Endometrial microvascular endothelial cells (primary cell): ENCODE measurements around the gene PDE9A. TPM values are rescaled to one million over a fixed set of nuclear protein-coding genes. Genes with fewer than 3 reads are reported as not detected.

Source experiments
- in situ Hi-C: cut with HindIII; loops from 2 replicates; pipeline ENCODE4 v1.10.0; 2017; ENCODE audit warnings: low sequenced_read_pairs, low pct_unique_long_range_greater_than_20kb; ENCODE audit errors: inconsistent ontology term
- total RNA-seq: library from RNA; depleted of rRNA; stranded (reverse); fragments of >200 nt; gene quantifications from one replicate; pipeline ENCODE4 v1.2.3, GENCODE V29; 2015; ENCODE audit errors: inconsistent ontology term

Gene PDE9A
- total RNA-seq, 1 donor from 2014 or later = not detected

GRCh38 chr21:42679319-42680057 is 26.1 kb downstream of the PDE9A start:
- in situ Hi-C loops = no loop called here

- in situ Hi-C loops = no loop called here
These were observed 26.6 kb downstream of the PDE9A start for GRCh38 chr21:42680058-42680330.

- in situ Hi-C loops = no loop called here
These were observed 27.0 kb downstream of the PDE9A start for GRCh38 chr21:42680429-42680828.

GRCh38 chr21:42681296-42682206 is 28.1 kb downstream of the PDE9A start:
- in situ Hi-C loops = no loop called here

GRCh38 chr21:42682661-42683210 is 29.3 kb downstream of the PDE9A start:
- in situ Hi-C loops = no loop called here

- in situ Hi-C loops = no loop called here
These were observed 30.1 kb downstream of the PDE9A start for GRCh38 chr21:42683371-42684108.

- in situ Hi-C loops = no loop called here
These were observed 30.9 kb downstream of the PDE9A start for GRCh38 chr21:42684109-42684916.

GRCh38 chr21:42685036-42685435 is 31.6 kb downstream of the PDE9A start:
- in situ Hi-C loops = no loop called here

- in situ Hi-C loops = no loop called here
These were observed 32.6 kb downstream of the PDE9A start for GRCh38 chr21:42685954-42686500.

- in situ Hi-C loops = no loop called here
These were observed 34.4 kb downstream of the PDE9A start for GRCh38 chr21:42687796-42688195.

- in situ Hi-C loops = no loop called here
These were observed 34.9 kb downstream of the PDE9A start for GRCh38 chr21:42688226-42688840.

GRCh38 chr21:42688841-42689371 is 35.5 kb downstream of the PDE9A start:
- in situ Hi-C loops = no loop called here

GRCh38 chr21:42690586-42690985 is 37.2 kb downstream of the PDE9A start:
- in situ Hi-C loops = no loop called here

GRCh38 chr21:42691901-42692559 is 38.6 kb downstream of the PDE9A start:
- in situ Hi-C loops = no loop called here

GRCh38 chr21:42692688-42693087 is 39.3 kb downstream of the PDE9A start:
- in situ Hi-C loops = no loop called here

- in situ Hi-C loops = no loop called here
These were observed 41.6 kb downstream of the PDE9A start for GRCh38 chr21:42694751-42695696.
